ENCODE measurements around the gene CDKN1C.

- no peak for TF ChIP-seq CTCF (IDR thresholded peaks at IDR 0.05)
- no peak for TF ChIP-seq POLR2A (IDR thresholded peaks at IDR 0.05)
These were observed 22.3 kb downstream of the CDKN1C start for GRCh38 chr11:2863276-2863618.
